Fibroblast of villous mesenchyme (primary cell): ENCODE data around the gene DAPK2. TPM values are rescaled to one million over a fixed set of nuclear protein-coding genes. Genes with fewer than 3 reads are reported as not detected.

Experiments used
- DNase-seq: peaks from one replicate; pipeline ENCODE4 v3.0.0-alpha.2; 2010; ENCODE audit warnings: low read depth
- H3K4me3 ChIP-seq: 2 replicates; pipeline ENCODE4 v1.5.1; 2011; ENCODE audit warnings: low read depth, mild to moderate bottlenecking, low read length
- total RNA-seq: library from RNA; depleted of rRNA; stranded (reverse); fragments of >200 nt; gene quantifications from 2 replicates; pipeline ENCODE4 v1.2.3, GENCODE V29; 2012
- TF ChIP-seq, protein P1 (sequence below): IDR thresholded peaks from 2 replicates; pipeline ENCODE4 v1.5.1; 2012; ENCODE audit warnings: low read depth, mild to moderate bottlenecking, low read length; ENCODE audit not compliant: insufficient read depth

DAPK2 gene
- total RNA-seq, 1 donor, result 8.2 TPM

DNA sequence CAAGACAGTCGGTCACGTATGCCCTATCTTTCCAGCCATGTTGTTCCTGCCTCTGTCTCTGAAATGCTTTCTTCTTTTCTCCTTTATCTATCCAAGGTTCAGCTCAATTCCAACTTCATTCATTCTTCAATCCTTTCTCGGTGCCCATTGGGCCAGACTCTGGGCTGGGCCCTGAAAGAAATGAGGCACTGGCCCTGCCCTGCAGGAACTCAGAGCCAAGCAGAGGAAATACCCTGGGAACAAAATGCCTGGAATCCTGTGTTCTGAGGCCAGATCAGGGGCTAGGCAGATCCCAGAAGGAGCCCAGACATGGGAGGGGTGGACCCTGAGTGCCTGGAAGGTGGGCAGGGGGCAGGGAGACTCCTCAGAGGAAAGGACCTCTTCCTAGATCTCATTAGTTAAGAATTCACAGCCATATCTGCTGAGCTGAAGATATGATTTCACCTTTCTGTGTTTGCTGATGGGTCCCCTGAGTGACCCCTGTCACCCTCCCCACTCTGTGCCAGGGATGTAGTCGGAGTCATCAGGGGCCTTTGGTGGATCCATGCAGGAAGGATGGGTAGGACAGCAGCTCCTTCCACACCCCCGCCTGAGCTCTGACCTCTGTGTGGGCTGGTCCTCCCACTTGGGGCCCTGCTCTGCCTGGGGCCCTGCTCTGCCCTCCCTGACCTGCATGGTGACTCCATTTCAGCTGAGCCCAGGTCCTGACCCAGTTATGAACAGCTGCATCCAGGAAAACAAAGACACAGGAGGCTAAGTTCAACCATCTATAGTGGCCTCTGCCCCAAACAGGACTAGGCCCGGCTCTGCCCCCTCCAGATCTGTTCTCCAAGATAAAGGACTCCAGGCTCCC lies 5.3 kb upstream of the DAPK2 start:
- no peak overlapping the region for H3K4me3 ChIP-seq
- TF ChIP-seq, protein P1, sequence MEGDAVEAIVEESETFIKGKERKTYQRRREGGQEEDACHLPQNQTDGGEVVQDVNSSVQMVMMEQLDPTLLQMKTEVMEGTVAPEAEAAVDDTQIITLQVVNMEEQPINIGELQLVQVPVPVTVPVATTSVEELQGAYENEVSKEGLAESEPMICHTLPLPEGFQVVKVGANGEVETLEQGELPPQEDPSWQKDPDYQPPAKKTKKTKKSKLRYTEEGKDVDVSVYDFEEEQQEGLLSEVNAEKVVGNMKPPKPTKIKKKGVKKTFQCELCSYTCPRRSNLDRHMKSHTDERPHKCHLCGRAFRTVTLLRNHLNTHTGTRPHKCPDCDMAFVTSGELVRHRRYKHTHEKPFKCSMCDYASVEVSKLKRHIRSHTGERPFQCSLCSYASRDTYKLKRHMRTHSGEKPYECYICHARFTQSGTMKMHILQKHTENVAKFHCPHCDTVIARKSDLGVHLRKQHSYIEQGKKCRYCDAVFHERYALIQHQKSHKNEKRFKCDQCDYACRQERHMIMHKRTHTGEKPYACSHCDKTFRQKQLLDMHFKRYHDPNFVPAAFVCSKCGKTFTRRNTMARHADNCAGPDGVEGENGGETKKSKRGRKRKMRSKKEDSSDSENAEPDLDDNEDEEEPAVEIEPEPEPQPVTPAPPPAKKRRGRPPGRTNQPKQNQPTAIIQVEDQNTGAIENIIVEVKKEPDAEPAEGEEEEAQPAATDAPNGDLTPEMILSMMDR, result no peak
- DNase-seq, result no peak

DNA sequence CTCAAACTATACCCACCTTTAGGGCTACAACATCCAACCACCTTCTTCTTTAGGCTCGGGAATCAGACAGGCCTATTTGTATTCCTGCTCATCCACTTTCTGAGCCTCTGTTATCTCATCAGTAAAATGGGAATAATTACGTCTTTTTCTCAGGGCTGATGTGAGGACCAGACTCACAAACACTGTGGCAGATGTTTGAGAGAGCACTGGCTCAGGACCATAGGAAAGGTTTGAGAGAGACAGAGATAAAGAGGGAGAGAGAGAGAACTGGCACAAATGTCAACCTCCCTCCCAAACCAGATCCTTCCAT lies 4.8 kb upstream of the DAPK2 start:
- no peak for DNase-seq
- no peak overlapping the region for H3K4me3 ChIP-seq
- TF ChIP-seq, protein P1, result no peak

DNA sequence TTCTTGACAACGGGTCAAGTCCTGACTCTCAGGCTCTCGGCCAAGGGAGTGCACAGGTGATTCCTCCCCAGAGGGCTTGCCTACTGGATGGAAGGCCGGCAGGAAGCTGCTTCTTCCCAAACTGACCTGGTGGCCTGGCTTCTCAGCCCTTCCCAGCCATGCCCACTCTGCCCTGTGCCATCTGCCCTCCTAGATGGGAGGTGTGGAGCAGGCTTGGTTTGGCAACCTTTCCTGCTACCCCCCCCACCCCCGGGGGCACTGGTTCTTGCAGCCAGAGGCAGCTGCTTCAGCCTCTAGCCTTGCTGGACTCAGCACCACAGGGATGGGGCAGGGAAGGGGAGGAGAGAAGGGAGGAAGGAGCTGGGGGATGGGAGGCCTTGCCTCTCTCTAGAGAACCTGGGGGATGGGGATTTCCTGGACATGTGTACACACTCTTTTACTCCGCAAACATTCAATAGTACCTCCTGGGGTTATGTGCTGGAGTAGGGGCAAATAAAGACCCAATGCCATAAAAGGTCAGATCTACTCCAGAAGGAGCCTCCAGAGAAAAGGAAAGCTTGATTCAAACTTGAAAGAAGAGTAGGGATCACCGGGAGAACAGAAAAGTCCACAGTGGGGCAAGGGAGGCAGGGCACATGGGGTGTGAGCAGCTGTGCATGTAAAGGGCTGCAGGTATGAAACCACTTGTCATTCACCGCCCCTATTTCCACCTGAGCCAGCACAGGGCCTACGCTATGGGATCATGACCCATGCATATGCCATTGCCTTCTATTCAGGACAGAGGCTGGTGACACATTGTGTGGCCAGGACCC lies 4.2 kb upstream of the DAPK2 start:
- DNase-seq, result no peak
- no peak overlapping the region for H3K4me3 ChIP-seq
- TF ChIP-seq, protein P1, result no peak

DNA sequence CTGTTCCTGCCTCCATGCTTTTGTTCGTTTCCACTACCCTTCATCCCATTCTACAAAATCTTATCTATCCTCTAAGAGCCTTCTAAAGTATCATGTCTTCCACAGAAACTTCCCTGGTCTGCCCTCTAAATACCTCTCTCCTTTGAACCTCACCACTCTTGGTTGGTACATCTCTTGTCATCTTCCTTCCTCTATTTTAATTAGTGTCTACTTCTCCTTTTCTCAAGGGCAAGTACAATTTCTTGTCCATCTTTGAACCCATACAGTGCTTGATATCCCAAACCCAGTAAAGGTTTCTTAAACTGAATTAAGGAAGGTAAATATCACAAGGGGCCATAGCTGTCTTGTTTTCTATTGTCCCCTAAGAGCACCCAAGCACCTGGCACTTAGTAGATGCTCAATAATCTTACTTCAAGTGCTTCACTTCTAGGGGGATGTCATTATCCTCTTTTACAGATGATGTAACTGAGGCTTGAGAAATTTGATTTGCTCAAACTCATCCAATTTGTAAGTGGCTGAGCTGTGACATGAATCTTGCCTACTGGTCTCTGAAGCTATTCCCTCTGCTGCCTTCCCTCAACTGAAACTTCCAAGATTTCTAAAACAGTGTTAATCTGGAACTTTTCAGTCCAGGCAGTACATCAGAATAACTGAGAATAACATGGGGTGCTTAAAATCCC lies 2.6 kb upstream of the DAPK2 start:
- no peak for DNase-seq
- TF ChIP-seq, protein P1, result no peak
- H3K4me3 ChIP-seq, result no peak overlapping the region

DNA sequence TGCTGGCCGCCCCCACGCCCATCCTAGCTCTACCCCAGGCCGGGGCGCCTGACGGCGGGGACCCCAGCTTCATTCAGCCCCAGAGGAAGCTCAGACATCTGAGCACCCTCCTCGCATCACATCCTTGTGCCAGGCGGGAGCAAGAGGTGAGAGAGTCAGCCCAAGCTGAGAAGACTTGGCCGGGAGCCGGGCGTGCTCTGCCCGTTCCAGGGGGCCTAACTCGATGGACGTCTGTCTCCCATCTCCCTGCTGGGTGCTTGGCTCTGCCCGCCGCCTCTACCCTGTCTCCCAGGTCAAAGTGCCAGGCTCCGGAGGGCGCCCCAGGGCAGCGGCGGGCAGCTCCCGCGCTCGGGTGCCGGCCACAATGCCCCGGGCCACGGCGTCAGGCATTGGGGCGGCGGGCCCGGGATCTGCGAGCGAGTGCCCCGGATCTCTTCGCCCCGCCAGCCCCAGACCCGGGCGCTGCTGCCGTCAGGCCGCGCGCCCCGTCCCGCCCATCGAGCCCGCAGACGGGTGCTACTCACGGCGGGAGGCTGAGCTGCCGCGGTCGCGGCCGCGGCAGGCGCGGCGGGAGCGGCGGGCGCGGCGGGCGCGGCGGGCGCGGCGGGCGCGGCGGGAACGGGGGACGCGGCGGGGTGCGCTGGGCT lies 388 bp downstream of the DAPK2 start:
- peak overlapping the region; percentile 54 for H3K4me3 ChIP-seq
- TF ChIP-seq, protein P1, result no peak
- DNase-seq, result no peak

DNA sequence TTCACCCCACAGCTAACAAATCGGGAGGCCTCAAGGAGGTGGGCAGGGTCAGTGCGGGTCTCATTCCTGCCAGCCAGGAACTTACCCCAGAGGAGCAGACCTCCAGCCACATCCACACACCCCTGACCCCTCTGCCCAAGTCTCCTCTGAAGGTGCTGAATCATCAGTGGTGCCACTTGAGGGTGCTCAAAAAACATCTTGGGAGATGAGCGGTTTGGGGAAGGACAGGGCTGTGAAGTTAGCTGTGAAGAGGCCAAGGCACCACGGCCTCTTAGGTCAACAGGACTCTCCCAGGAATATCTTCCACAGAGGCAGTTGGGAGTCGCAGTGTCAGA lies 1.2 kb downstream of the DAPK2 start:
- H3K4me3 ChIP-seq, result no peak overlapping the region
- TF ChIP-seq, protein P1, result no peak
- DNase-seq, result no peak
